Testis (tissue), 2 donors: ENCODE data around the gene SIK2.

Source experiments
- CTCF ChIP-seq, 3 experiments: fragments of 450-650 bp in 2 of 3; fragments of 200-600 bp in 1 of 3; sonication (generic) in 1 of 3; IDR thresholded peaks; one replicate each; pipeline ENCODE4 v1.5.1; 2016 to 2019; ENCODE audit warnings: antibody characterized with exemption in 3 of 3, mild to moderate bottlenecking in 2 of 3, moderate library complexity in 1 of 3
- POLR2A ChIP-seq: fragments of 450-650 bp; IDR thresholded peaks from one replicate; pipeline ENCODE4 v1.6.1; 2017; ENCODE audit warnings: antibody characterized with exemption, mild to moderate bottlenecking, moderate library complexity

GRCh38 chr11:111718859-111719258 lies 116.6 kb downstream of the SIK2 start:
- TF ChIP-seq CTCF (IDR thresholded peaks at IDR 0.05) (no peak), POLR2A (no peak)
